ENCODE results near the gene ARMC5. TPM values are rescaled to one million over a fixed set of nuclear protein-coding genes. Genes with fewer than 3 reads are reported as not detected.

Gene ARMC5
- total and polyA plus RNA-seq, 8 donors = 2.6 to 29.8 (median 11.3) TPM; not detected in 1

DNA sequence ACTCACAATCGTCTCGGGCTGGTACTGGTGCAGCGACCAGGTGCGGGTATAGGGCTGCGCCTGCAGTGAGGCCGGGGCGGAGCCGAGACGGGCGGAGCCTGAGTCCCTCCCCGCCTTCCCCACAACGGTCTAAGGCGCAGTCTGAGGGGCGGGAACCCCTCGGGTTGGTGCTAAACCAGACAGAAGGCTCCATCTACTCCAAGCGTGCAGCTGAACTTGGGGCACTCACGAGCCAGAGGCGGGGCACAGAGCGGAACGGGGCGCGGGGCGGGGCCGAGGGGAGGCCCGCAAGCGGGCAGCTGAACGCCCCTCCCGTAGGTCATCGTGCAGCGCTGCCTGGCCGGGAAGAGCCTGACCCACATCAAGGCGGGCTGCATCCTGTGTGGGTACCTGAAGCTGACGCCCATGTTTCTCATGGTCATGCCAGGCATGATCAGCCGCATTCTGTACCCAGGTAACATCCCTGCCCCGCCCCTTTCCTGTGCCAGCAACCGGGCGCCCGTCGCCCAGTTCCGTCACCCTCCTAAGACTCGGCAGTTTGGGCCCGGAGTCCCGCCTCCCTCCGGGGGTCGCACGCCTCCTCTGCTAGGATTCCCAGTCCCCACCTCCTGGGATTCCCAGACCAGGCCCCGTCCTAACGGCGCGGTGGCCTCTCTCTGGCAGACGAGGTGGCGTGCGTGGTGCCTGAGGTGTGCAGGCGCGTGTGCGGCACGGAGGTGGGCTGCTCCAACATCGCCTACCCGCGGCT lies 28.6 kb downstream of the ARMC5 start:
- TF ChIP-seq, protein P1, sequence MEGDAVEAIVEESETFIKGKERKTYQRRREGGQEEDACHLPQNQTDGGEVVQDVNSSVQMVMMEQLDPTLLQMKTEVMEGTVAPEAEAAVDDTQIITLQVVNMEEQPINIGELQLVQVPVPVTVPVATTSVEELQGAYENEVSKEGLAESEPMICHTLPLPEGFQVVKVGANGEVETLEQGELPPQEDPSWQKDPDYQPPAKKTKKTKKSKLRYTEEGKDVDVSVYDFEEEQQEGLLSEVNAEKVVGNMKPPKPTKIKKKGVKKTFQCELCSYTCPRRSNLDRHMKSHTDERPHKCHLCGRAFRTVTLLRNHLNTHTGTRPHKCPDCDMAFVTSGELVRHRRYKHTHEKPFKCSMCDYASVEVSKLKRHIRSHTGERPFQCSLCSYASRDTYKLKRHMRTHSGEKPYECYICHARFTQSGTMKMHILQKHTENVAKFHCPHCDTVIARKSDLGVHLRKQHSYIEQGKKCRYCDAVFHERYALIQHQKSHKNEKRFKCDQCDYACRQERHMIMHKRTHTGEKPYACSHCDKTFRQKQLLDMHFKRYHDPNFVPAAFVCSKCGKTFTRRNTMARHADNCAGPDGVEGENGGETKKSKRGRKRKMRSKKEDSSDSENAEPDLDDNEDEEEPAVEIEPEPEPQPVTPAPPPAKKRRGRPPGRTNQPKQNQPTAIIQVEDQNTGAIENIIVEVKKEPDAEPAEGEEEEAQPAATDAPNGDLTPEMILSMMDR (IDR thresholded peaks at IDR 0.05) = no peak
- TF ChIP-seq EP300 (IDR thresholded peaks at IDR 0.05) (no peak), POLR2A (IDR thresholded peaks at IDR 0.05) (no peak)

DNA sequence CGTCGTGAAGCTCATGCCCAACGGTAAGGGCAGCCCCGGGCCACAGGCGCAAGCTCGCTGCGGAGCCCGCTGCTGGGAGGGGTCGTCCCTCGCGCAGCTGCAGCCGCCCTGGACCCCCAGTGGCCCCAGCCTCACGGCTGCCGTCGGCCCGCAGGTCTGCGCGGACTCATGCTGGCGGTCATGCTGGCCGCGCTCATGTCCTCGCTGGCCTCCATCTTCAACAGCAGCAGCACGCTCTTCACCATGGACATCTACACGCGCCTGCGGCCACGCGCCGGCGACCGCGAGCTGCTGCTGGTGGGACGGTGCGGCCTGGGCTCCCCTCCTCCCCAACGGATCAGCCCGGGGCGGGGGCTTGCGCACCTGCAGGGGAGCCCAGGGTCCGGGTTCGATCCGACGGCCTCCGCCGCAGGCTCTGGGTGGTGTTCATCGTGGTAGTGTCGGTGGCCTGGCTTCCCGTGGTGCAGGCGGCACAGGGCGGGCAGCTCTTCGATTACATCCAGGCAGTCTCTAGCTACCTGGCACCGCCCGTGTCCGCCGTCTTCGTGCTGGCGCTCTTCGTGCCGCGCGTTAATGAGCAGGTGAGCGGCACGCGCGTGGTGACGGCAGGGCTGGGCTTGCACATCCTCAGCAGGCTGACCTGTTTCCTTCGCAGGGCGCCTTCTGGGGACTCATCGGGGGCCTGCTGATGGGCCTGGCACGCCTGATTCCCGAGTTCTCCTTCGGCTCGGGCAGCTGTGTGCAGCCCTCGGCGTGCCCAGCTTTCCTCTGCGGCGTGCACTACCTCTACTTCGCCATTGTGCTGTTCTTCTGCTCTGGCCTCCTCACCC lies 29.4 kb downstream of the ARMC5 start:
- peaks cover 10 to 41% (median 36%) of the 10 kb centered on the region in 4 donors for H3K36me3 ChIP-seq
- intact Hi-C loops (cut with DNase I; ENCODE audit: low total_unique reads) = no loop called here
- H3K4me3 ChIP-seq = peak overlapping the region; percentile 48 to 79 (median 56)
- H3K27ac ChIP-seq = peak overlapping the region in 1 of 5 donors; percentile 11
- TF ChIP-seq POLR2AphosphoS5 (IDR thresholded peaks at IDR 0.05) (no peak), POLR2A (IDR thresholded peaks at IDR 0.05) (no peak), EP300 (IDR thresholded peaks at IDR 0.05) (no peak)
- TF ChIP-seq, protein P1 (IDR thresholded peaks at IDR 0.05) = no peak
- peaks cover 0 to 40% (median 0%) of the 10 kb centered on the region in 3 donors for H3K27me3 ChIP-seq
- peaks cover 22 to 35% (median 31%) of the 10 kb centered on the region in 4 donors for H3K4me1 ChIP-seq
- no peaks in the 10 kb centered on the region for H3K9me3 ChIP-seq
- WGBS, 5 donors = 34 to 72% (median 37%) methylated on average over 20 to 77 of the region's 77 CpGs
- DNase-seq = peak in 1 of 2 donors; percentile 65

More for the DNA sequence above, 28.6 kb downstream of the ARMC5 start:
- peak; percentile 75 to 88 for DNase-seq
- 0 to 1% (median 1%) methylated on average over 16 to 60 of the region's 60 CpGs for whole genome bisulfite sequencing, 5 donors
- Histone ChIP-seq H3K27ac (peak overlapping the region in 4 of 5 donors; percentile 11 to 26 (median 15)), H3K27me3 (peaks cover 0 to 40% (median 0%) of the 10 kb centered on the region in 3 donors), H3K9me3 (no peaks in the 10 kb centered on the region), H3K36me3 (peaks cover 3 to 33% (median 28%) of the 10 kb centered on the region in 4 donors), H3K4me3 (peak overlapping the region; percentile 48 to 79 (median 56)), H3K4me1 (peaks cover 22 to 35% (median 31%) of the 10 kb centered on the region in 4 donors)
- intact Hi-C loops (cut with DNase I; ENCODE audit: low total_unique reads) = no loop called here

DNA sequence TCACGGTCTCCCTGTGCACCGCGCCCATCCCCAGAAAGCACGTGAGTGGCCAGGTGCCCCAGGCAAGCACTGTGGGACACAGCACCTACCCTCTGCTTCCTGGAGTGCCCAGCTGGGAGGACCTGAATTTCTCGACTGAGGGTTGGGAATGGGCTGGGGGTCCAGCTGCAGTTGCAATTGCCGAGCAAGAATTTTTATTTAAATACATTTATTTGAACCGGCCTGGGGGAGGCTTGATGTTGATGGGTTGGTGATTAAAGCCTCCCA lies 29.9 kb downstream of the ARMC5 start:
- Histone ChIP-seq H3K27ac (no peak overlapping the region), H3K4me3 (no peak overlapping the region), H3K9me3 (no peaks in the 10 kb centered on the region), H3K36me3 (peaks cover 10 to 46% (median 41%) of the 10 kb centered on the region in 4 donors), H3K27me3 (peaks cover 0 to 40% (median 0%) of the 10 kb centered on the region in 3 donors), H3K4me1 (peaks cover 22 to 33% (median 31%) of the 10 kb centered on the region in 4 donors)
- TF ChIP-seq, protein P1 (IDR thresholded peaks at IDR 0.05) = no peak
- TF ChIP-seq EP300 (IDR thresholded peaks at IDR 0.05) (no peak), POLR2AphosphoS5 (IDR thresholded peaks at IDR 0.05) (no peak), POLR2A (IDR thresholded peaks at IDR 0.05) (no peak)
- WGBS, 5 donors = 62 to 90% (median 73%) methylated on average over 3 to 7 of the region's 7 CpGs
- intact Hi-C loops (cut with DNase I; ENCODE audit: low total_unique reads) = no loop called here
- DNase-seq = no peak

All from stomach (tissue), 9 donors.